Mesenteric fat pad (tissue), 1 donor: ENCODE results near the gene DES. TPM values are rescaled to one million over a fixed set of nuclear protein-coding genes. Genes with fewer than 3 reads are reported as not detected.
"Not testable (repeated sequence)": the region's sequence is repeated elsewhere in the genome, so short reads cannot be mapped to it uniquely, and the experiment has no call there.

Experiments
- DNase-seq: peaks from one replicate; pipeline ENCODE4 v3.0.0-alpha.2; 2020; ENCODE audit warnings: low spot score
- total RNA-seq: library from RNA; stranded (reverse); fragmentation: NEBNext Ultra II Directional; extraction: Animal tissue kit (Norgen Biotek cat#: 25700); gene quantifications from one replicate; pipeline ENCODE4 v1.2.1, GENCODE V29; 2021
- donor health status: DM: yes; HTN: yes; CAD: no.

DES gene
- total RNA-seq, 1 donor from 2014 or later = 62.5 TPM

GRCh38 chr2:219399716-219400478, 18.3 kb upstream of the DES start:
- no peak for DNase-seq

DNA sequence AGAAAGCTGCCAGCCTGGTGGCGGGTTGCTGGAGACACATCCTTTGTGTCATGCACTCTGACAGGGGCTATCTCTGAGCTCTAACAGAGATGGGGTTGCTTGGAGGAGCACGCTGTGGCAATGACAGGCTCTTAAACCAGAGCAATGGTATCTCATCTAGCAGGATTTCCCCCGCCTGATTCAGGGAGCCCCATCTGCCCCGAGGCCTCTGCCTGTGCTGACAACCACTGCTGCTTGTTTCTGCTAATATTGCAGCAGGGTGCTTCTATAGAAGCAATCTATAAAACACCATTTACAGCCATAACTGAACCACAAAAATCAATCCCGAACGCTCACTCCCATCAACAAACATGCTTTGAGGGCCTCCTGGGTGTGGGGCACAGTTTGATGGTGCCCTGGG, 17.6 kb upstream of the DES start:
- DNase-seq = no peak

- DNase-seq = no peak
Observed at GRCh38 chr2:219401606-219402005, 16.6 kb upstream of the DES start.

DNA sequence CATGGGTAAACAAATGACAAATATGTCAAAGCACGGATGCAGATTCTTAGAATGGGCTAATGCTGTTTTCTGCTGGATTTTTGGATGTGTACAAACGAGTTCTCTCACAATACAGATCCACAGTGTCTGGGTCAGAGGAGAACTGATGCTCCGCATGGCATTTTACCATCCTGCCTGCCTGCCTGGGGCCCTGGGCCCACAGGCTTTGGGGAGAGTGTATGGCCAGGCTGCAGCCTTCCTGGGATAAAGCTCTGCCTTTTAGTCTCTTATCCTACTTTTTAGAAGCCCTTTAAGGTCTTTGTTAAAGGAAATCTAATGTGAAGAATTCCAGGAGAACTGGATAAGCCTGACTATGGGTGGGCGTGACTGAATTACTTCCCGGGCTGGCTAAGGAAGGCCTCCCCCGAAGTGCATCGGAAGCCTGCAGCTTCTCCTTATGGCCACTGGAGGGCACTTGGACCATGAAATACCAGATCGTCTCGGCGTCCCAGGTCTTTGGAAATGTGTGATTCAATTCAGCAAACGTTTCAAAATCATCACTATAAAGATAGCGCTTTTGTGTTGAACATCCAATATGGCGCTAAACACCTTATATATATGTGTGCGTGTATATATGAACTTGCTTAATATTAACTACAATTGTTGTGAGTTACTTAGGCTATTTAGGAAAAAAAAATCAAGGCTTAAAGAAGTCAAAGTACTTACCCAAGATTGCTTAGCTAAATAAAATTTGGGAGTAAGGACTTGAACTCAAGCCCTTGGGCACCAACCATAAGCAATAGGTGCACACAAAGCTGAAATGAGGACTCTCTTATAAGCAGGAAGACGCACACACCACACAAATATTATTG, 15.3 kb upstream of the DES start:
- no peak for DNase-seq

DNA sequence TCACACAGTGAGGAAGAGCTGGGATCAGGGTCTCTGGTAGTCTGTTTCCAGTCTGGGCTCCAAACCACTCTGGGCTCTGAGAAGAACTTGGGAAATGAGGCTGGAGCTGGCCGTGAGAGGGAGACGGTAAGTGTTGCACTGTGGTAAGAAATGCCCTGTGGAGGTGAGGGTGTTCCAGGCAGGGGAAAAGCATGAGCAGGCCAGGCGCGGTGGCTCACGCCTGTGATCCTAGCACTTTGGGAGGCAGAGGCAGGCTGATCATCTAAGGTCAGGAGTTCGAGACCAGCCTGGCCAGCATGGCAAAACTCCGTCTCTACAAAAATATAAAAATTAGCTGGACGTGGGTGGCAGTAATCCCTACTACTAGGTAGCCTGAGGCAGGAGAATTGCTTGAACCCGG, 14.3 kb upstream of the DES start:
- DNase-seq = no peak

DNA sequence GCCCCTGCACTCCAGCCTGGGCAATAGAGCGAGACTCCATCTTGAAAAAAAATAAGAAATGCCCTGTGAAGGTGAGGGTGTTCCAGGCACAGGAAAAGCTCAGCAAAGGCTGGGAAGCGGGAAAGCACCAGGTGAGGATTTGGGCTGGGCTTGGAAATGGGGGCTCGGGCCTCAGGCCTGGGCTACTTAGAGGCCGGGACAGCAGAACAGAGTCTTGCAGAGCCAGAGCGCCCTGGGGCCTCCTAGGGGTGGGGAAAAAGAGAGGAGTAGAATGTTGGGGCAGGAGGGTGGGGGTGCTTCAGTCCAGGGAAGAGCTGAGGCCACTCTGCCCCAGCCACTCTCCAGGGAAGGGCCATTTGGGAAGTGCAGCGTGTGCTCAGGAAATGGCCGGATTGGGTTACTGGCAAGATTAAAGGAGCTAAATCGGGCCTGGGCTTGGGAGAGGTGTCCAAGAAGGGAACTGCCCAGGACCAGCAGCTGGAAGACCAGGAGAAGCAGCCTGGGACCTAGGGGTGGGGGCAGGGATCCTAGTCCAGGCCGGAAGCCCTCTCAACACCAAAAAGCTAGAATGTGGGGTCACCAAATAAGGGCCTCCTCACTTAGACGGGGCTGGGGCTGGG, 13.8 kb upstream of the DES start:
- no peak for DNase-seq

- DNase-seq = no peak
Observed at GRCh38 chr2:219404954-219405353, 13.2 kb upstream of the DES start.

DNA sequence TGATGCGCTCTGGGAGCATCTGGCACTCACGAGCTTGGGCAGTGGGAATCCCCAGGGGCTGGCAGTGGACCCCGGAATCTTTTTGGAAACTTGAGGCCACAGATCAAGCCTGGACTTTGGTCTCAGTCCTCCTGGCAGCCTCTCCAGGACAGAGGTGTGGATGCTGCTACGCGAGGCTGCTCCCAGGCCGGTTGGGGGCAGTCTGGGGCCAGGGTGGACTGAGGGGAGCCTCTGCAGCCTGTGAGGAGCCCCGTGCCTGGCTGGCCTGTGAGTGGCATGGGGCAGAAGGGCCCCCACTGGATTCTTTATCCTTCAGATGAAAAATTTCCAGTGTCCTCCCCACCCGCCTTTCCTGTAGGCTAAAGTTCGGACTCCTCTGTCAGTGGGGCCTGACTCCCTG, 12.7 kb upstream of the DES start:
- DNase-seq = no peak

DNA sequence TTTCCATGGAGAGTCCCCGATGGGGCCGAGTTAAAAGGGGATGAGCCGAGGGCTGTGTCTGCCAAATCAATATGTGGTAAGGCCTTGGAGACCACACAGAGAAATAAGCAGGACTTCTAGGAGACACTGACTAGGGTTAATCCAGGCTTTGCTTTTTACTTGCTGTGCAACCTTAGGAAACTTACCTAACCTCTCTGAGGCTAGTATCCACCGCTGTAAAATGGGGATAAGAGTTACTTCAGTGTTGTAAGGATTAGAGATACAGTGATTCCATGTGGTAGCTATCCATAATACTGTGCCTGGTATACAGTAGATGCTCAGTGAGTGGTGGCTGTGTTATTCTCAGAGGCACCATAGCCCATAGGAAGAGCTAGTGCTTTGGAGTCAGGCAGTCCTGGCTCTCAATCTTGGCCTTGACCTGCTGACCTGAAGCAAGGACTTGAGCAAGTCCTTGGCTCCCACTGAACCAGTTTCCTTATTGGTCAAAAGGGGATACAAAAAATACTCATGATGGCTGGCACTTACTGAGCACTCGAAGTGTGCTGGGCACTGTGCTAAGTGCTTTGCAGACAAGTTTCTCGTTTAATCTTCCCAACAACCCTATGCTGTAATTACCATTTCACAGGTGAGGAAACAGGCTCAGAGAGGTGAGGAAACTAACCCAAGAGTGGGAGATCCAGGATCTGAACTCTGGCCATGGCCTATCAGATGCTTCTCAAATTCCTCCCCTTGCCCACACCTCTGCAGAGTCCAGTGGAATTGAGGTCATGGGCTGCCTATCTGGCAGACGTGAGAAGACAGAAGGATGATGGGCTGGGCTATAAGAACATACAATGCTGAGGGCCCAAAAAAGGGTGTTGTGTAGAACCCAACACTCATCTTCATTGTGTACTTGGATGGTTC, 12.0 kb upstream of the DES start:
- no peak for DNase-seq

- DNase-seq = no peak
Observed at GRCh38 chr2:219406861-219407230, 11.3 kb upstream of the DES start.

- DNase-seq = not testable (repeated sequence)
Observed at GRCh38 chr2:219407343-219407742, 10.8 kb upstream of the DES start.

DNA sequence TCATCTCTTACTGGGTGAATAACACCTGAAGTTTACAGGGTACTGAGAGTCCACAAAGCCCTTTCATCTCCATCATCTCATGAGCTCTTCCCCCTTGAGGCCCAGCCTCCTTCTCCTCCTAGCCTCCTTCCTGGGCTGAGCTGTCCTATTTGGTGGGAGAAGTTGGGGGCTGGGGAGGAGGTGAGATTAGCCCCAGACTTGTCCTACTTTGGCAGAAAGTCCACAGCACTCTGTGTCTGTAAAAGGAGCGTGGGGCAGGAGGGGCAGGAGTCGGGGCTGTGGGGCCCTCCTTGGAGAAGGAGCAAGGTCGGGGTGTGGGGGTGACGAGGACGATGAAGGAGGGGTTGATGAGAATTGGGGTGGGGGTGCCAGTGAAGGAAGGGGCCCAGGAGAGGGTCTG, 10.0 kb upstream of the DES start:
- no peak for DNase-seq

DNA sequence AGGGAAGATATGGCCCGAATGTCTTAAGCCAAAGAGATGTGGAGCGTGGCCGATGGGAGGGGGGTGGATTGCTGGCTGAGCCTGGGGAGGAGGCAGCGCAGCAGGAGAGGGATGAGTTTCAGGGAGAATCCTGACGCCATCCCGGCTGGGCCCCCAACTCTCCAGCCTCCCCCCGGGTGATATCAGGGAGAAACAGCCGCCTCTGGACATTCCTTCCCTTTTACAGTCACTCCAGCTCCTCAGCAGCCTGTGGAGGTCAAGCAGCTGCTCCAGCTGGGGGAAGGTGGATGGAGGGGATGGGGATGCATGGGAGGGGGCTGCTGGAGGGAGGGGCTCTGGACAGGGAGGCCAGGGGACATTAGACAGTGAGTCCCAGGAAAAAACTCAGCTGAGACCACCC, 9.5 kb upstream of the DES start:
- no peak for DNase-seq

GRCh38 chr2:219409619-219410018, 8.6 kb upstream of the DES start:
- DNase-seq = no peak

- DNase-seq = no peak
Observed at GRCh38 chr2:219410390-219410789, 7.8 kb upstream of the DES start.

GRCh38 chr2:219414857-219415256, 3.3 kb upstream of the DES start:
- DNase-seq = no peak

DNA sequence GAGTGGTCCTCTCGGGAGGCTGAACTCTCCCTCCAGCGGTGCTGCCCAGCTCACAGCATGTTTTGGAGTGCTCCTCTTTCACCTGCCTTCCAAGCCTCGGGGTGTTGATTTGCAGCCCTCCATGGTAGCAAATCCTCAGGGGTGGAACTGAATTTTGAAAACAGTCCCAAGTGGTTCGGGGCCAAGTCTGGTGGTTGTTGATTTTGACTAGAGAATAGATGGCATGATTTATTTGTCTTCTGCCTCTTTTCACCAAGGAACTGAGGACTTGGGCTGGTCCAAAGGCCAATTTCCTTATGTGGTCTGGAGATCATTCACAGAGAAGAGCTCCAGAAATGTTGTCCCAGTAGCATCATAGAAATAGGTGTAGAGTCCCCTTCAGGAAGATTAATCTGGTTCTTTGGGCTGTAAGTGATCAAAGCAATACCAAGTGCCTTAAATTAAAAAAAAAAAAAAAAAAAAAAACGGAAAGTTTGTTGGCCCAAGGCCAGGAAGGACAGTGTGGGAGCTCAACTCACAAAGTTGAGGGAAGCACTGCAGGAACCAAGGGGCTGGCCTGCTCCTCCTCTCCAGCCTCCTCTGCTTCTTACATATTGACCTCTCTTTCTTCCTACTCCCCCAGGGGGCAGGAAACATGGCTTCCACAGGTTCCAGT, 2.5 kb upstream of the DES start:
- no peak for DNase-seq

DNA sequence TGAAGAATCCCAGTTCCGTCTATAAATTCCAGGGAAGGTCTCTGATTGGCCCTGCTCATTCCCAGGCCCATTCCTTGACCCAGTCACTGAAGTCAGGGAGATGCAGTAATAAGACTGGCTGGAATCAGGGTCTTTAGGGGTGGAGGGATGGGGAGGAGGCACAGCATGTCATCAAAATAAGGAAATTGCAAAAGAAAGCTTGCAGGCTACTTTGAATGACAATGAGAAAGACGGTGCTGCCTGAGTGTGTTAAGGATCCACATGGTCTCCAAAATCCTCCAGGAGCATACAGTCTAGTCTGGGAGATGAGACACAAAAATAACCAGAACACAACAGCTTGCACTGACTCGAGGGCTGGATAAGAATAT, 2.0 kb upstream of the DES start:
- no peak for DNase-seq

DNA sequence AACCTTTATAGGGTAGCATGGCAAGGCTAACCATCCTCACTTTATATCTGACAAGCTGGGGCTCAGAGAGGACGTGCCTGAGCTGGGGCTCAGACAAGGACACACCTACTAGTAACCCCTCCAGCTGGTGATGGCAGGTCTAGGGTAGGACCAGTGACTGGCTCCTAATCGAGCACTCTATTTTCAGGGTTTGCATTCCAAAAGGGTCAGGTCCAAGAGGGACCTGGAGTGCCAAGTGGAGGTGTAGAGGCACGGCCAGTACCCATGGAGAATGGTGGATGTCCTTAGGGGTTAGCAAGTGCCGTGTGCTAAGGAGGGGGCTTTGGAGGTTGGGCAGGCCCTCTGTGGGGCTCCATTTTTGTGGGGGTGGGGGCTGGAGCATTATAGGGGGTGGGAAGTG, 1.2 kb upstream of the DES start:
- no peak for DNase-seq

DNA sequence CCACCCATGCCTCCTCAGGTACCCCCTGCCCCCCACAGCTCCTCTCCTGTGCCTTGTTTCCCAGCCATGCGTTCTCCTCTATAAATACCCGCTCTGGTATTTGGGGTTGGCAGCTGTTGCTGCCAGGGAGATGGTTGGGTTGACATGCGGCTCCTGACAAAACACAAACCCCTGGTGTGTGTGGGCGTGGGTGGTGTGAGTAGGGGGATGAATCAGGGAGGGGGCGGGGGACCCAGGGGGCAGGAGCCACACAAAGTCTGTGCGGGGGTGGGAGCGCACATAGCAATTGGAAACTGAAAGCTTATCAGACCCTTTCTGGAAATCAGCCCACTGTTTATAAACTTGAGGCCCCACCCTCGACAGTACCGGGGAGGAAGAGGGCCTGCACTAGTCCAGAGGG, 803 bp upstream of the DES start:
- DNase-seq = no peak

- no peak for DNase-seq
Observed at GRCh38 chr2:219419012-219419324, 791 bp downstream of the DES start.
